ENCODE data around the gene MAEL.
A peak's percentile ranks its signal among the peaks of the same experiment; 100 is the strongest.

MAEL gene

GRCh38 chr1:167059045-167059808 is 70.1 kb downstream of the MAEL start:
- peak; percentile 70 for DNase-seq

DNA sequence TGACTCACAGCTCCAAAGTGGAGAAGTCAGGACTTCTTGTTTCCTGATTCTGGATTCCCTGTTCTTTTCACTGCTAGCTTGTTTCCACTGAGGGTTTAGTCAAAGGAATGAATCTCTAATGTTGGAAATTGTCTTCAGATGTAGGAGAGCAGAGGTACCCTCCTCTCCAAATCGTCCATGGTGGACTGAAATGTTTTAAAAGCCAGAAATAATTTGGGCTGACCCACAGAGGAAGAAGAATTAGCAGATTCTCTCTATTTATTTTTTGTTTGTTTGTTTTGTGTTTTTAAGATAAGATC is 70.7 kb downstream of the MAEL start:
- no peak for DNase-seq

- no peak for DNase-seq
Observed at GRCh38 chr1:167060141-167061072, 71.3 kb downstream of the MAEL start.

DNA sequence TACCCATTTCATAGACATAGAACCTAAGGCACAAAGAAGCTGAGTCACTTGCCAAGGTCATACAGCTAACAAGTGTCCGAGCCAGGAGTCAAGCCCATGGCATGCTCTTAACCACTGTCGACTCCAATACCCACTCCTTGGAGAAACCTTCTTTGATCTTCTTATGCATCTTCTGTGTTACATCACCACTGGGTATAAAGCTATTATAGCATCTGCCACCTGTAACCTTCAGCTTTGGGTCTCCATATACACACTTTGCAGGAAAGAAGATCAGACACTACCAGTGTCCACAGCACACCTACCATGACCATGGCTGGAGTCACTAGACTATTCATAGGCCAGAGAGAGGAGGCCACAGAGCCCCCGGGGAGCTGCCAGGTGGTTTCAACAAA is 72.0 kb downstream of the MAEL start:
- no peak for DNase-seq

DNA sequence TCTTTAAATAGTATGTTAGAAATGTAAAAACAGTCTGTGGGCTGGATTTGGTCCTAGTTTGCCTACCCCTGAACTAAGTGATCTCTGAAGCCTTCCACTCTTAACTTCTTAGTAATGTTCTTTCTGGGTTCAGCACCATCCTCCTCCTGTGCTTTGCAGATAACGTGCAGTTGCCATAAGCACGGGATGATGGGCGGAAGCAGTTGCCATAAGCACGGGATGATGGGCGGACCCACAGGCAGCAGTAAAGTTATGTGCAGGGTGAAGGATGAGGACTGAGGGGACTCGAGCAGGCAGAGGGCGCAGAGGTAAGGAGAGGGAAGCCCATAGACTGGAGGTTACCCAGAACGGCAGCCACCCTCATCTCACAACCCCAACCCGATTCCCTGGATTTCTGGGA is 75.5 kb downstream of the MAEL start:
- DNase-seq: no peak

DNA sequence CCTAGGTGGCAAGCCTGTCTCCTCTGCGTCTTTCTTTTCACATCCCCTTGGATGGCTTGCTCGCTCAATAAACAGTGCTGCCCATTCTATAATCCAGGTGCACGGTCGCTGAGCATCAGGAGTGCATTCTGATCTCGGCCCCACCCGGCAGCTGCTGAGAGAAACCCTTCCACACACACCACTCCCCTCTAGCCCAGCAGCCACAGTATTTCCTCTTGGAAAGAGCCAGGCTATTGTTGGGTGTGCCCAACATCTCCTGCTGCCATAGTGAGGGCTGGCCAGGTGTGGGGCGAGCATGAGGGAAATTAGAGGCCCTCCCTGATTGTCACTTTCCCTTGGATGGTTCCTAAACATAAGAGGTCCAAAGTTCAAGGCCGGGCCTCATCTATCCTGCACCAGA is 76.4 kb downstream of the MAEL start:
- no peak for DNase-seq

DNA sequence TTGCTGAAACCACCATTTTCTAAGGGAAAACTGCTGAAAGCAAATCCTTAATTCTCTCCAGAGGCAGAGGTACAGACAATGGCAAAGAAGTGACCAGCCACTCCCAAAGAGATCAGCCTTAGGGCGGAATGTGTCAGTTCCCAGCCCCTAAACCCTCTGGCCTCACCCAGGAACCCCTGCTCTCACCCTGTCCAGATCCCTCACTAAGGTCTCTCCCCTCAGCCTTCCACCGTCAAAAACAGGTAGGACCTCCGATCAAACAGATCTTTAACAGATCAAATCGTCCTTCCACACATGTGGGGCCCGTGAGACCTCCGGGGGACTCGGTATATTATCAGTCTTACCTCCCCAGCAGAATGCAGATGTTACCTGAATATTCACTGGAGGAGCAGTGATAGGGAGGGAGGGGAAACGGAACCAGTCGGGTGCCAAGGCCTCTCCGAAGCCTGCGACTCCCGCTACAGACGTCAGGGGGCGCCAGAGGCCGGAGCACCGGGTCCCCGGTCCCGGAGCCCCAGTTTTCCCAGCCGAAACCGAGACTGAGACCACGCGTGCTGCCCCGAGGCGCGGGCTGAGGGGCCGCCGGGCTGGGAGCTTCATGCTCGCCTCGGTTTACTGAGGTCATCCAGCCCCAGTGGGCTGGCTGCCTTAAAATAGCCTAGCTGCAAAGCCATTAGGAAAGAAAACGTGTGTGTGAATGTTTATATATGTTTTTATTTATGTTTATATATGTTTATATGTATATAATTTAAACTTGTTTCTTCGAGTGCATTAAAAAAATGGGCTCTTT is 77.4 kb downstream of the MAEL start:
- peak; percentile 78 for DNase-seq

GRCh38 chr1:167067904-167068303 is 78.8 kb downstream of the MAEL start:
- DNase-seq: no peak

DNA sequence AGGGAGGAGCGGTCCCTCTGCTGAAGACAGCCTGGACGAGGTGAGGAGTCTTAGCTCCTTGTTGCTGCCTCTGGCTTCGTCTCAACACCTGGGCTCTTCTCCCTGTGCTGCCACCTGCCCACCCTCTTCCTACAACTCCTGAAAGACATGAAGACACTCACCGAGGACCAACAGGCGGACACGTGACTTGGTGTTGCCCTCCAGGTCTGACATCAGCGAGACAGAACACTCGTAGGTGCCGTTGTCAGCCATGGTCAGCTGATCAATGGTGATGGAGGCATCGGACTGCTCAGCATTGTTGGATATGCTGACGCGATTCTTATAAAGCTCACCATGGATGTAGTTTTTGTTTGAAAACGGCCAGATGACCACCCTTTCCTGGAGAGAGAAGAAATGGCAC is 79.7 kb downstream of the MAEL start:
- no peak for DNase-seq

DNA sequence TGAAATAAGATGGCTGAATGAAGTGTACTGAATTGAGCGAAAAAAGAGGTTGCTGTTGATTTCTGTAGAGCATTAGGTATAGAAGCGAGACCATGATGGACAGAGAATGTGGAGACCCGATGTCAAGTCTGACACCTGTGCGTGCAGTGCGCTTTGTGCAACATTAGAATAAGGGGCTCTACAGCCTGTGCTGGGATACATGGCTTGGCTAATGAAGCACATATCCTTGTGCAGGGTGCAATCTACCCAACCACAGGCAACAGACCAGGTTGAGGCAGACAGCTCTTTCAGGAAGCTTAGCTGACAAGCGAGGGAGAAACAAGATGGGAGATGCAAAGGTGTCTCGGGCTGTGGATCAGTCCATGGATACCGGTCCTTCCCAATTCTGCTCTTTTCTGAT is 82.2 kb downstream of the MAEL start:
- DNase-seq: no peak

Data from activated naive CD4-positive, alpha-beta T cell treated with anti-CD3 and anti-CD28 coated beads, Interleukin-2, amount 50 U/mL, for 16 hours (primary cell).